HepG2 (cell line): ENCODE data around the gene DSG4. TPM values are rescaled to one million over a fixed set of nuclear protein-coding genes. Genes with fewer than 3 reads are reported as not detected.

Source experiments
- ATAC-seq: fragments of 200-7000 bp; cut with Tn5 transposase; 3 replicates; pipeline ENCODE4 v1.9.1; 2020; ENCODE audit warnings: mild to moderate bottlenecking, moderate library complexity
- BruUV-seq: library from RNA; stranded (reverse); fragments of 400-500 nt; replicated peaks from 2 replicates; lab custom pipeline; 2021; lab: Mats Ljungman, UMichigan
- CTCF ChIA-PET: fragments of 300-600 bp; formaldehyde crosslinking; extraction: SDS; loops from one replicate; lab custom pipeline; 2021; ENCODE audit warnings: low total read pairs, inconsistent platforms, low intra/inter-chr PET ratio; lab: Yijun Ruan, JAX
- POLR2A ChIA-PET: fragments of 350-600 bp; sonication (Branson Sonifier 250); formaldehyde crosslinking; loops from one replicate; lab custom pipeline; 2020; ENCODE audit warnings: antibody characterized with exemption, inconsistent platforms; lab: Yijun Ruan, JAX
- DNase-seq: peaks from one replicate; pipeline ENCODE4 v3.0.0-alpha.2; 2015; ENCODE audit warnings: low spot score
- FAIRE-seq: peaks from 3 replicates; lab custom pipeline; 2011; peaks lifted over from hg19 to GRCh38; lab: Jason Lieb, UNC
- H2AFZ ChIP-seq: one replicate; pipeline ENCODE4 v1.6.1; 2011; ENCODE audit warnings: low read length, inconsistent platforms
- H3K27ac ChIP-seq: fragments of 300-600 bp; 3 replicates; pipeline ENCODE4 v1.8.0; 2011; ENCODE audit warnings: mixed run types, mild to moderate bottlenecking, mixed read lengths, low read length, inconsistent platforms; ENCODE audit not compliant: insufficient read depth; ENCODE audit errors: extremely low read length
- H3K27me3 ChIP-seq, 2 experiments: fragments of 200-600 bp in 1 of 2; 2 replicates in 1 of 2; 3 replicates in 1 of 2; pipeline versions ENCODE4 v1.6.0 to v1.8.0; 2011; ENCODE audit warnings: low read length in 2 of 2, mild to moderate bottlenecking in 2 of 2, moderate library complexity in 2 of 2, inconsistent platforms in 1 of 2; ENCODE audit not compliant: insufficient read depth in 2 of 2, control insufficient read depth in 1 of 2
- H3K36me3 ChIP-seq, 2 experiments: fragments of 200-600 bp in 1 of 2; replicated peaks in 1 of 2; 2 replicates in 1 of 2; 3 replicates in 1 of 2; pipeline versions ENCODE4 v1.5.1 to v1.8.0; 2011; ENCODE audit warnings: low read length in 2 of 2, inconsistent platforms in 1 of 2; ENCODE audit not compliant: insufficient read depth in 2 of 2, control insufficient read depth in 1 of 2
- H3K4me1 ChIP-seq: 2 replicates; pipeline ENCODE4 v1.5.1; 2012; ENCODE audit warnings: low read length, inconsistent platforms; ENCODE audit not compliant: insufficient read depth
- H3K4me2 ChIP-seq: 2 replicates; pipeline ENCODE4 v1.6.0; 2011; ENCODE audit warnings: low read depth, low read length, inconsistent platforms
- H3K4me3 ChIP-seq, 3 experiments: fragments of 200-600 bp in 1 of 3; sonication (generic), shearing (Covaris generic) in 1 of 3; replicated peaks in 1 of 3; 2 replicates each; pipeline ENCODE4 v1.5.1; 2011 to 2016; ENCODE audit warnings: low read length in 3 of 3, inconsistent platforms in 2 of 3, low read depth in 2 of 3, mild to moderate bottlenecking in 2 of 3, control low read depth in 1 of 3, mixed read lengths in 1 of 3; ENCODE audit not compliant: insufficient read depth in 1 of 3
- H3K79me2 ChIP-seq: one replicate; pipeline ENCODE4 v1.6.1; 2011; ENCODE audit warnings: low read length, inconsistent platforms; ENCODE audit not compliant: insufficient read depth
- H3K9ac ChIP-seq: 2 replicates; pipeline ENCODE4 v1.6.0; 2011; ENCODE audit warnings: mild to moderate bottlenecking, low read depth, low read length, inconsistent platforms; ENCODE audit not compliant: insufficient read depth
- H3K9me3 ChIP-seq: 2 replicates; pipeline ENCODE4 v1.5.1; 2012; ENCODE audit warnings: mild to moderate bottlenecking, low read length
- H4K20me1 ChIP-seq: 2 replicates; pipeline ENCODE4 v1.6.0; 2011; ENCODE audit warnings: inconsistent platforms, mild to moderate bottlenecking, low read length, moderate library complexity; ENCODE audit not compliant: insufficient read depth
- CERS6 ChIP-seq: sonication (generic); formaldehyde crosslinking; IDR thresholded peaks from 2 replicates; pipeline ENCODE4 v1.5.0; 2020; ENCODE audit warnings: missing genetic modification reagents
- KAT2B ChIP-seq: fragments of 150-350 bp; IDR thresholded peaks from 2 replicates; pipeline ENCODE4 v1.6.1; 2014; ENCODE audit warnings: low read depth, low read length, borderline replicate concordance
- MEIS2 ChIP-seq: sonication (generic); formaldehyde crosslinking; IDR thresholded peaks from 2 replicates; pipeline ENCODE4 v1.9.0; 2021; ENCODE audit warnings: mild to moderate bottlenecking, missing genetic modification reagents
- PAXIP1 ChIP-seq: sonication (generic); formaldehyde crosslinking; conservative IDR thresholded peaks from 2 replicates; pipeline ENCODE4 v1.4.0; 2020; ENCODE audit warnings: mild to moderate bottlenecking, missing genetic modification reagents, moderate library complexity
- POGZ ChIP-seq: sonication (generic); formaldehyde crosslinking; IDR thresholded peaks from 2 replicates; pipeline ENCODE4 v1.4.0; 2020; ENCODE audit warnings: mild to moderate bottlenecking, missing genetic modification reagents
- SSRP1 ChIP-seq: IDR thresholded peaks from 2 replicates; pipeline ENCODE4 v1.6.1; 2016; ENCODE audit warnings: control low read depth
- ZBTB7A ChIP-seq: sonication (generic); formaldehyde crosslinking; IDR thresholded peaks from 2 replicates; pipeline ENCODE4 v1.8.0; 2022; ENCODE audit warnings: mild to moderate bottlenecking, missing genetic modification reagents
- ZMYM4 ChIP-seq: sonication (generic); formaldehyde crosslinking; IDR thresholded peaks from 2 replicates; pipeline ENCODE4 v1.8.1; 2023; ENCODE audit warnings: mild to moderate bottlenecking, missing genetic modification reagents
- ZNF234 ChIP-seq: sonication (generic); formaldehyde crosslinking; conservative IDR thresholded peaks from 2 replicates; pipeline ENCODE4 v1.5.1; 2020; ENCODE audit warnings: mild to moderate bottlenecking, missing genetic modification reagents
- ZNF564 ChIP-seq: sonication (generic); formaldehyde crosslinking; IDR thresholded peaks from 2 replicates; pipeline ENCODE4 v1.8.1; 2023; ENCODE audit warnings: mild to moderate bottlenecking, missing genetic modification reagents
- ZNF883 ChIP-seq: sonication (generic); formaldehyde crosslinking; IDR thresholded peaks from 2 replicates; pipeline ENCODE4 v1.5.1; 2020; ENCODE audit warnings: mild to moderate bottlenecking, missing genetic modification reagents; ENCODE audit errors: not compliant biosample characterization
- WGBS: methylation state at CpG from one replicate; pipeline ENCODE4 v1.1.6; 2017; ENCODE audit warnings: low lambda C conversion rate; 5-methylcytosine and 5-hydroxymethylcytosine counted together
- in situ Hi-C: cut with HindIII; loops from 2 replicates; pipeline ENCODE4 v1.10.0; 2017; ENCODE audit warnings: low pct_unique_long_range_greater_than_20kb; ENCODE audit not compliant: extremely low pct_ligation_motif_present
- intact Hi-C: fragments of 100-400 bp; cut with micrococcal nuclease; formaldehyde crosslinking; loops from one replicate; pipeline ENCODE4 v1.10.0; 2022; ENCODE audit not compliant: unreplicated experiment
- polyA plus RNA-seq, 8 experiments: library from polyadenylated mRNA; depleted of rRNA in 3 of 8; stranded (reverse) in 7 of 8; unstranded in 1 of 8; fragments of >200 nt; fragmentation: Illumina TruSeq in 4 of 8; extraction: Trizol in 4 of 8; gene quantifications; 2 replicates each; pipeline versions ENCODE4 v1.2.1 to v1.2.3, GENCODE V29; 2011 to 2016; ENCODE audit warnings: low read depth in 4 of 8, missing spikeins in 1 of 8, mixed read lengths in 1 of 8; ENCODE audit not compliant: insufficient read depth in 1 of 8
- total RNA-seq, 5 experiments: library from RNA; depleted of rRNA; stranded (reverse); fragments of >200 nt; fragmentation: Illumina TruSeq; extraction: Trizol; gene quantifications; 2 replicates each; pipeline ENCODE4 v1.2.3, GENCODE V29; 2016; ENCODE audit warnings: low read depth in 1 of 5
- TF ChIP-seq, protein P1 (sequence below): sonication (generic); formaldehyde crosslinking; IDR thresholded peaks from 2 replicates; pipeline ENCODE4 v1.5.0; 2020; ENCODE audit warnings: missing genetic modification reagents

Gene DSG4
- total and polyA plus RNA-seq, 2 of the 13 experiments (the other 11 are each of a cell fraction or from before 2014, with no cell fraction given): 0.07 TPM; not detected in 1

DNA sequence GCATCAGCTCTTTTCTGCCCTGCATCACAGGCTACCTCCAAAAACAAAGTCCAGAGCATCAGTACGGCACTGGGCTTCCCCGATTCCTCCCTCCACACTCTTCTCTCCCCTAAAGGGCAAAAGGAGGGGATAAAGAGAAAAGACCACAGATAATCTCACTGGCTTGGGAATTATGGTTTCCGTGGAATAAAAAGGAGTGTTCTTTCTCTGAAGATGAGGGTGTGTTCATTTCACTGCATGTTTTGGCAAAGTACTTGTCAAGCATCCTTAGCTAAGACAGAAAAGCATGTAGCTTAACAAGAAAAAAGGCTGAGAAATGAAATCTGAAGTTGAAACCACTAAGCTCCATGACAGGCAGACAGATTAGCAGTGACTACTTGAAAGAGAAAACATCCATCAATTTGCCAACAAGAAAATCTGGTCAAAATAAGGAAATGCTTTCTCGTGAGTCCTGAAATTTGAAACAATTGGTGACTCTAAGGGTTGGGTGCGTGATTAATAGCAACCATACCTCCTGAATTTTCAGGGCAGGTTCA is 50.4 kb downstream of the DSG4 start (continued):
- TF ChIP-seq PAXIP1 (CRISPR knock-in tag) (no peak), SSRP1 (no peak), KAT2B (no peak), ZNF883 (CRISPR knock-in tag) (no peak), ZNF234 (CRISPR knock-in tag) (no peak)

DNA sequence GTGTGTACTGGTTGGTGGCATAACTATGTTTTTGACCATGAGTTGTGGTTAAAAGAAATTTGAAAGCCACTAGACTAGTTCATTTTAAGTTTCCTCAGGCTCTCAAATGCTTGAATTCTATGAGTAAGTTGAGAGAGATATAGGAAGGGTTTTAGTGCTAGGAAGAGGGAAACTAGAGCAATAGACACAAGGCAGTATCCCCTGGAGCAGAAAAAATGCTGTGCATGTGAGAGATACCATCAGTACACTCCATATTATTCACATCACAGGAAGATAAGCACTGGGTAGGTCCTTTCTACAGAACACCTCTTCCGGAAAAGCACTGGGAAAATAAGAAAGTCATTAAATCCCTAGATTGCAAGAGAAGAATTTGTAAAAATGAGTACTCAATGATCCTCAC is 51.6 kb downstream of the DSG4 start:
- intact Hi-C loops: loop anchor here (10.0 kb wide), 1 partner anchor 433 kb away; no protein-coding TSS in a partner anchor

More for the DNA sequence above, 51.6 kb downstream of the DSG4 start:
- Histone ChIP-seq H3K27me3 (no peaks in the 10 kb centered on the region), H4K20me1 (no peaks in the 10 kb centered on the region), H2AFZ (no peak overlapping the region), H3K36me3 (no peaks in the 10 kb centered on the region), H3K79me2 (no peaks in the 10 kb centered on the region), H3K4me2 (no peak overlapping the region), H3K4me3 (no peak overlapping the region), H3K9ac (no peak overlapping the region), H3K9me3 (no peaks in the 10 kb centered on the region), H3K4me1 (peaks cover 8% of the 10 kb centered on the region; the same call in 1 of the 2 replicates), H3K27ac (no peak overlapping the region)
- no peak for FAIRE-seq
- no peak for ATAC-seq
- CTCF ChIA-PET: no interaction called here
- POLR2A ChIA-PET: no interaction called here
- WGBS: 72% methylated on average over 1 of the region's 1 CpG
- in situ Hi-C loops: no loop called here
- DNase-seq: no peak
- TF ChIP-seq, protein P1, sequence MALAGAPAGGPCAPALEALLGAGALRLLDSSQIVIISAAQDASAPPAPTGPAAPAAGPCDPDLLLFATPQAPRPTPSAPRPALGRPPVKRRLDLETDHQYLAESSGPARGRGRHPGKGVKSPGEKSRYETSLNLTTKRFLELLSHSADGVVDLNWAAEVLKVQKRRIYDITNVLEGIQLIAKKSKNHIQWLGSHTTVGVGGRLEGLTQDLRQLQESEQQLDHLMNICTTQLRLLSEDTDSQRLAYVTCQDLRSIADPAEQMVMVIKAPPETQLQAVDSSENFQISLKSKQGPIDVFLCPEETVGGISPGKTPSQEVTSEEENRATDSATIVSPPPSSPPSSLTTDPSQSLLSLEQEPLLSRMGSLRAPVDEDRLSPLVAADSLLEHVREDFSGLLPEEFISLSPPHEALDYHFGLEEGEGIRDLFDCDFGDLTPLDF (CRISPR knock-in tag): no peak
- TF ChIP-seq ZNF564 (CRISPR knock-in tag) (no peak), POGZ (CRISPR knock-in tag) (no peak), CERS6 (no peak), ZMYM4 (no peak), ZBTB7A (CRISPR knock-in tag) (no peak), MEIS2 (CRISPR knock-in tag) (no peak)
- no TSS peak for BruUV-seq
